Measurements from ENCODE around the gene CD200R1.

Gene CD200R1

DNA sequence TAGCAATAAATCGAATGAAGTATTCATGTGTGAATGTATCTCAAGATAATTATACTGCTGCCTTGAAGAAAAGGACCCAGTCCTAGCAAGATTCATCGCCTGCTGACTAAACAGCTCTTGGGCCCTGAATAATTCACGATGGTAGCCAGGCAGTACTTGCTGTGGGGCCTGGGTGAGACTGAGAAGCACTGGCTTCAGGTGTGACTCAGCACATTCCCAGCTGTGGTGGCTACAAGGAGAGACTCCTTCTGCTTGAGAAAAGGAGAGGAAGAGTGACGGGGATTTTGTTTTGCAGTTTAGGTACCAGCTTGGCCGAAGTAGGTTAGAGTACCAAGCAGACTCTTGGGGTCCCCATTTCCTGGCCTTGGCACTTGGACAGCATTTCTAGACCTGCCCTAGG lies 80.6 kb downstream of the CD200R1 start:
- TF ChIP-seq EZH2 (IDR thresholded peaks at IDR 0.05; ENCODE audit: borderline replicate concordance, low read length), result no peak
- no peak overlapping the region for H2AFZ ChIP-seq (ENCODE audit: low read length)

DNA sequence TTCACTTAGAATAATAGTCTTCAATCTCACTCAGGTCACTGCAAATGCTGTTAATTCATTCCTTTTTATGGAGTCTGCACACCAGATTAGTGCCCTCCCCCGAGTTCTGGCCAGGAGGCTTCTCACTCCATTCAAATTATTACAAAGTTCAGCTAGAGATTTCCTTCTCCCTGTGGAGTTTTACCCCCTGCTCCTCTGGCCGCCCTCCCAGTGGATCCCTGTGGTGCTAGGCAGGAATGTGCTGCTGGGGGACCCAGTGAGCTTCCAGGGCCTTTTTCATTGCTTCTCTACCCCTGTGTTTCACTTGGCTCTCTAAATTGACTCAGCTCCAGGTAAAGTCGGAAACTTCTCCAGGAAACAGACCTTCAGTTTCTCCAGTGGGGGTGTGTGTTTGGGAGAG lies 85.5 kb downstream of the CD200R1 start:
- Histone ChIP-seq H3K36me3 (ENCODE audit: insufficient read depth, low read length) (no peaks in the 10 kb centered on the region), H3K4me2 (ENCODE audit: low read length) (no peak overlapping the region), H3F3A (ENCODE audit: insufficient read depth, low read length) (no peaks in the 10 kb centered on the region), H3K4me3 (ENCODE audit: low read depth, low read length, poor library complexity, severe bottlenecking) (no peak overlapping the region), H3K27me3 (ENCODE audit: insufficient read depth, low read length) (no peaks in the 10 kb centered on the region), H3K4me1 (ENCODE audit: insufficient read depth, low read length, severe bottlenecking) (peaks cover 9% of the 10 kb centered on the region), H2AFZ (ENCODE audit: low read length) (no peak overlapping the region), H3K9me3 (ENCODE audit: low read length) (no peaks in the 10 kb centered on the region), H4K20me1 (ENCODE audit: insufficient read depth, low read length) (no peaks in the 10 kb centered on the region), H3K27ac (ENCODE audit: low read depth, low read length, poor library complexity, severe bottlenecking) (no peak overlapping the region), H3K9ac (ENCODE audit: low read length) (no peak overlapping the region), H3K9me2 (ENCODE audit: low read depth, low read length) (no peaks in the 10 kb centered on the region), H3K79me2 (ENCODE audit: insufficient read depth, low read length) (no peaks in the 10 kb centered on the region)
- TF ChIP-seq, protein P1, sequence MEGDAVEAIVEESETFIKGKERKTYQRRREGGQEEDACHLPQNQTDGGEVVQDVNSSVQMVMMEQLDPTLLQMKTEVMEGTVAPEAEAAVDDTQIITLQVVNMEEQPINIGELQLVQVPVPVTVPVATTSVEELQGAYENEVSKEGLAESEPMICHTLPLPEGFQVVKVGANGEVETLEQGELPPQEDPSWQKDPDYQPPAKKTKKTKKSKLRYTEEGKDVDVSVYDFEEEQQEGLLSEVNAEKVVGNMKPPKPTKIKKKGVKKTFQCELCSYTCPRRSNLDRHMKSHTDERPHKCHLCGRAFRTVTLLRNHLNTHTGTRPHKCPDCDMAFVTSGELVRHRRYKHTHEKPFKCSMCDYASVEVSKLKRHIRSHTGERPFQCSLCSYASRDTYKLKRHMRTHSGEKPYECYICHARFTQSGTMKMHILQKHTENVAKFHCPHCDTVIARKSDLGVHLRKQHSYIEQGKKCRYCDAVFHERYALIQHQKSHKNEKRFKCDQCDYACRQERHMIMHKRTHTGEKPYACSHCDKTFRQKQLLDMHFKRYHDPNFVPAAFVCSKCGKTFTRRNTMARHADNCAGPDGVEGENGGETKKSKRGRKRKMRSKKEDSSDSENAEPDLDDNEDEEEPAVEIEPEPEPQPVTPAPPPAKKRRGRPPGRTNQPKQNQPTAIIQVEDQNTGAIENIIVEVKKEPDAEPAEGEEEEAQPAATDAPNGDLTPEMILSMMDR (IDR thresholded peaks at IDR 0.05; ENCODE audit: low read length), result no peak
- no peak for TF ChIP-seq EZH2 (IDR thresholded peaks at IDR 0.05; ENCODE audit: borderline replicate concordance, low read length)

More for the DNA sequence above, 80.6 kb downstream of the CD200R1 start:
- Histone ChIP-seq H3K4me2 (ENCODE audit: low read length) (no peak overlapping the region), H3K4me1 (ENCODE audit: insufficient read depth, low read length, severe bottlenecking) (no peaks in the 10 kb centered on the region), H3K9ac (ENCODE audit: low read length) (no peak overlapping the region), H3K9me2 (ENCODE audit: low read depth, low read length) (no peaks in the 10 kb centered on the region), H3F3A (ENCODE audit: insufficient read depth, low read length) (no peaks in the 10 kb centered on the region), H3K79me2 (ENCODE audit: insufficient read depth, low read length) (no peaks in the 10 kb centered on the region), H3K27ac (ENCODE audit: low read depth, low read length, poor library complexity, severe bottlenecking) (no peak overlapping the region), H3K4me3 (ENCODE audit: low read depth, low read length, poor library complexity, severe bottlenecking) (no peak overlapping the region), H3K27me3 (ENCODE audit: insufficient read depth, low read length) (no peaks in the 10 kb centered on the region), H4K20me1 (ENCODE audit: insufficient read depth, low read length) (no peaks in the 10 kb centered on the region), H3K36me3 (ENCODE audit: insufficient read depth, low read length) (no peaks in the 10 kb centered on the region), H3K9me3 (ENCODE audit: low read length) (no peaks in the 10 kb centered on the region)

DNA sequence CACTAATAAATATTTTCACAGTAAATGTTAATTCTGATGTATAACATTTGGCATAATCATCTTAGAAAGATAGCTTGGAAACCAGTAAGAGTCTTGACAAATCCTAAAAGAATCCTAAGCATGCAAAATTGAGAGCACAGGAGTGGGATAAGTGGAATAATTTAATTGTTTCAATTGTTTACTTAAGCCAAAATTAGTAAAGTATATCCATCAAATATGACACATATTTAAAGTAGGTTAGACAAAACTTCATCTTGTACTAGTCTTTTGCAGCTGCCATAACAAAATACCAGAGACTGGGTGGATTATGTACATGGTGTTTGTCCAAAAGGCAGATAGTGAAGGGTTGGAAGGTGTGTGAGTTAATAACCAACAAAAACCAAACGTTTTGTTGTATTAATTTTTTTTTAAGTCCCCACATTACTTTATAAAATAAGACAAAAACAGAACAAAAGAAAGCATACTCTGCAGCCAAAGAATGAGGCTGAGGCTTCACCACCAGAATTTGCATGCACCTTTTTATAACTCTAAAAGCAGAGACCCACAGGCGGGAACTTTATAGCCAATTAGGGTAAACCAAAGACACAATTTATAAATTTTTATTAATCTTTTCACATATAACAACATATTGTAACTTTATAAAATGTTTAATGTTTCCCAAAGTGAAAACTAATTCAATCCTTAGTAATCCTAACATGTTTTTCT lies 86.4 kb downstream of the CD200R1 start:
- H3K9ac ChIP-seq (ENCODE audit: low read length), result no peak overlapping the region
- TF ChIP-seq EZH2 (IDR thresholded peaks at IDR 0.05; ENCODE audit: borderline replicate concordance, low read length), result no peak
- TF ChIP-seq, protein P1 (IDR thresholded peaks at IDR 0.05; ENCODE audit: low read length), result no peak
- H3K9me3 ChIP-seq (ENCODE audit: low read length), result no peaks in the 10 kb centered on the region
- H2AFZ ChIP-seq (ENCODE audit: low read length), result no peak overlapping the region
- H3K9me2 ChIP-seq (ENCODE audit: low read depth, low read length), result no peaks in the 10 kb centered on the region
- H3K36me3 ChIP-seq (ENCODE audit: insufficient read depth, low read length), result no peaks in the 10 kb centered on the region
- H3K4me1 ChIP-seq (ENCODE audit: insufficient read depth, low read length, severe bottlenecking), result peaks cover 9% of the 10 kb centered on the region
- H3K4me3 ChIP-seq (ENCODE audit: low read depth, low read length, poor library complexity, severe bottlenecking), result no peak overlapping the region
- H3K27me3 ChIP-seq (ENCODE audit: insufficient read depth, low read length), result no peaks in the 10 kb centered on the region
- H3K4me2 ChIP-seq (ENCODE audit: low read length), result no peak overlapping the region
- no peaks in the 10 kb centered on the region for H3K79me2 ChIP-seq (ENCODE audit: insufficient read depth, low read length)
- no peaks in the 10 kb centered on the region for H4K20me1 ChIP-seq (ENCODE audit: insufficient read depth, low read length)
- H3K27ac ChIP-seq (ENCODE audit: low read depth, low read length, poor library complexity, severe bottlenecking), result no peak overlapping the region
- no peaks in the 10 kb centered on the region for H3F3A ChIP-seq (ENCODE audit: insufficient read depth, low read length)
